GM21390 (cell line): ENCODE results near the gene JPH2.

Source experiments
- ATAC-seq: cut with Tn5 transposase; IDR thresholded peaks from one replicate; pipeline ENCODE4 v1.9.1; 2021; ENCODE audit not compliant: unreplicated experiment

JPH2 gene

GRCh38 chr20:44104798-44105517 is 82.0 kb downstream of the JPH2 start:
- ATAC-seq = no peak

- no peak for ATAC-seq
Observed at GRCh38 chr20:44102582-44102981, 84.4 kb downstream of the JPH2 start.

- no peak for ATAC-seq
Observed at GRCh38 chr20:44099832-44100231, 87.2 kb downstream of the JPH2 start.

- ATAC-seq = no peak
Observed at GRCh38 chr20:44098657-44099056, 88.3 kb downstream of the JPH2 start.

- ATAC-seq = no peak
Observed at GRCh38 chr20:44098256-44098630, 88.7 kb downstream of the JPH2 start.

- ATAC-seq = no peak
Observed at GRCh38 chr20:44097521-44098255, 89.3 kb downstream of the JPH2 start.

- ATAC-seq = no peak
Observed at GRCh38 chr20:44095831-44096230, 91.2 kb downstream of the JPH2 start.

GRCh38 chr20:44093249-44093582 is 93.8 kb downstream of the JPH2 start:
- ATAC-seq = no peak

- no peak for ATAC-seq
Observed at GRCh38 chr20:44092551-44093248, 94.3 kb downstream of the JPH2 start.

- no peak for ATAC-seq
Observed at GRCh38 chr20:44091026-44091425, 96.0 kb downstream of the JPH2 start.

GRCh38 chr20:44089987-44090674 is 96.9 kb downstream of the JPH2 start:
- ATAC-seq = no peak

- no peak for ATAC-seq
Observed at GRCh38 chr20:44087857-44088120, 99.2 kb downstream of the JPH2 start.

- ATAC-seq = no peak
Observed at GRCh38 chr20:44087051-44087856, 99.7 kb downstream of the JPH2 start.

- ATAC-seq = no peak
Observed at GRCh38 chr20:44085616-44086434, 101.2 kb downstream of the JPH2 start.

- ATAC-seq = no peak
Observed at GRCh38 chr20:44084891-44085290, 102.1 kb downstream of the JPH2 start.

- ATAC-seq = no peak
Observed at GRCh38 chr20:44084439-44084838, 102.5 kb downstream of the JPH2 start.

- ATAC-seq = no peak
Observed at GRCh38 chr20:44083220-44083933, 103.6 kb downstream of the JPH2 start.

- ATAC-seq = no peak
Observed at GRCh38 chr20:44081888-44082287, 105.1 kb downstream of the JPH2 start.

- no peak for ATAC-seq
Observed at GRCh38 chr20:44081476-44081875, 105.5 kb downstream of the JPH2 start.
